Caco-2 (cell line): ENCODE data around the gene OVOL2. TPM values are rescaled to one million over a fixed set of nuclear protein-coding genes. Genes with fewer than 3 reads are reported as not detected.

Experiments used
- BruUV-seq: library from RNA; stranded (reverse); fragments of 400-500 nt; replicated peaks from 2 replicates; lab custom pipeline; 2021; lab: Mats Ljungman, UMichigan
- CTCF ChIA-PET: fragments of 300-600 bp; sonication (Branson Sonifier 250); formaldehyde crosslinking; loops from one replicate; lab custom pipeline; 2022; ENCODE audit warnings: antibody characterized with exemption; lab: Charles Lee
- POLR2A ChIA-PET: fragments of 300-600 bp; sonication (Branson Sonifier 250); formaldehyde crosslinking; loops from one replicate; lab custom pipeline; 2022; ENCODE audit warnings: antibody characterized with exemption; lab: Charles Lee
- DNase-seq, 2 experiments: peaks; one replicate each; pipeline versions ENCODE4 v3.0.0 to v3.0.0-alpha.2; 2020 to 2022
- H3K27me3 ChIP-seq: replicated peaks from 2 replicates; pipeline ENCODE4 v1.6.0; 2011; ENCODE audit warnings: low read length; ENCODE audit not compliant: control insufficient read depth, insufficient read depth
- H3K36me3 ChIP-seq: 2 replicates; pipeline ENCODE4 v1.5.1; 2011; ENCODE audit warnings: low read length; ENCODE audit not compliant: control insufficient read depth, insufficient read depth
- H3K4me1 ChIP-seq: fragments of 250-450 bp; sonication (Bioruptor Pico); 2 replicates; pipeline ENCODE4 v1.5.1; 2020; ENCODE audit warnings: mild to moderate bottlenecking
- H3K4me3 ChIP-seq: 2 replicates; pipeline ENCODE4 v1.5.1; 2011; ENCODE audit warnings: low read depth, mild to moderate bottlenecking, control low read depth, low read length
- H3K9me3 ChIP-seq: fragments of 250-450 bp; sonication (Bioruptor Pico); 2 replicates; pipeline ENCODE4 v1.5.1; 2020; ENCODE audit warnings: mild to moderate bottlenecking, moderate library complexity
- H3K27ac Mint-ChIP-seq: one replicate; pipeline ENCODE4 v1.8.0; 2022; ENCODE audit warnings: mixed read lengths; ENCODE audit not compliant: unreplicated experiment
- H3K27me3 Mint-ChIP-seq: one replicate; pipeline ENCODE4 v1.8.0; 2022; ENCODE audit warnings: mixed read lengths; ENCODE audit not compliant: insufficient read depth, unreplicated experiment
- H3K36me3 Mint-ChIP-seq: one replicate; pipeline ENCODE4 v1.8.0; 2022; ENCODE audit warnings: mild to moderate bottlenecking, mixed read lengths; ENCODE audit not compliant: insufficient read depth, unreplicated experiment
- H3K4me1 Mint-ChIP-seq: one replicate; pipeline ENCODE4 v1.8.0; 2022; ENCODE audit warnings: low read depth, mixed read lengths; ENCODE audit not compliant: unreplicated experiment
- H3K4me3 Mint-ChIP-seq: one replicate; pipeline ENCODE4 v1.8.0; 2022; ENCODE audit warnings: mild to moderate bottlenecking, moderate library complexity, mixed read lengths; ENCODE audit not compliant: unreplicated experiment
- H3K9me3 Mint-ChIP-seq: one replicate; pipeline ENCODE4 v1.8.0; 2022; ENCODE audit warnings: mixed read lengths; ENCODE audit not compliant: unreplicated experiment
- CTCF ChIP-seq, 2 experiments: fragments of 200-600 bp in 1 of 2; IDR thresholded peaks; 1 replicate in 1 of 2; 2 replicates in 1 of 2; pipeline versions ENCODE4 v1.5.1 to v1.8.0; 2011 to 2022; ENCODE audit warnings: antibody characterized with exemption in 1 of 2, control low read depth in 1 of 2, inconsistent platforms in 1 of 2, low read depth in 1 of 2, low read length in 1 of 2, mild to moderate bottlenecking in 1 of 2, moderate library complexity in 1 of 2; ENCODE audit not compliant: insufficient read depth in 1 of 2, severe bottlenecking in 1 of 2, unreplicated experiment in 1 of 2
- intact Hi-C: fragments of 100-400 bp; cut with micrococcal nuclease; formaldehyde crosslinking; loops from one replicate; pipeline ENCODE4 v1.10.0; 2022; ENCODE audit not compliant: unreplicated experiment
- total RNA-seq: library from RNA; stranded (reverse); gene quantifications from 2 replicates; pipeline ENCODE4 v1.2.3, GENCODE V29; 2022

The OVOL2 gene
- total RNA-seq, 1 experiment from 2014 or later, result 8.8 TPM

DNA sequence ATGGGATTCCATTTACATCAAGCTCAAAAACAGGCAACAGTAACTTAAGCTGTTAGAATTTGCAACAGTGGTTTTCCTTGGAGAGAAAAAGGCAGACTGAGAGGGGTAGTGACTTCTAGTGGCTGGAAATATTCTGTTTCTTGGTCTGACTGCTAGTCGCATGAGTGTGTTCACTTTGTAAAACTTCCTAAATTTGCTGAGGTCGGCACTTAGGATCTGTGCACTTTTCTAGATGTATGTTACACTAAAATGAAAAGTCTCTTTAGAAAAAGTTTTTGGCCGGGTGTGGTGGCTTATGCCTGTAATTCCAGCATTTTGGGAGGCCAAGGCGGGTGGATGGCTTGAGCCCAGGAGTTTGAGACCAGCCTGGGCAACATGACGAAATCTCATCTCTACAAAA, 18.7 kb downstream of the OVOL2 start:
- Histone ChIP-seq H3K4me1 (peaks cover 12% of the 10 kb centered on the region), H3K36me3 (peaks cover 3% of the 10 kb centered on the region; the same call in 1 of the 2 replicates), H3K4me3 (no peak overlapping the region), H3K27me3 (no peaks in the 10 kb centered on the region), H3K9me3 (0 out of 2 replicates have a peak, but pooled peaks cover 4% of the 10 kb centered on the region)
- no peak for DNase-seq
- no peak overlapping the region for H3K4me3 Mint-ChIP-seq
- H3K36me3 Mint-ChIP-seq, result peaks cover 12% of the 10 kb centered on the region
- H3K27me3 Mint-ChIP-seq, result no peaks in the 10 kb centered on the region
- intact Hi-C loops, result no loop called here
- TF ChIP-seq CTCF (IDR thresholded peaks at IDR 0.05; ENCODE audit: insufficient read depth in 1 of 2, low read depth in 1 of 2, low read length in 1 of 2, severe bottlenecking in 1 of 2, unreplicated experiment in 1 of 2), result no peak
- ChIA-PET CTCF (no interaction called here), POLR2A (no interaction called here)
- no peak overlapping the region for H3K27ac Mint-ChIP-seq
- no peaks in the 10 kb centered on the region for H3K9me3 Mint-ChIP-seq
- peaks cover 8% of the 10 kb centered on the region for H3K4me1 Mint-ChIP-seq
- BruUV-seq, result no TSS peak

DNA sequence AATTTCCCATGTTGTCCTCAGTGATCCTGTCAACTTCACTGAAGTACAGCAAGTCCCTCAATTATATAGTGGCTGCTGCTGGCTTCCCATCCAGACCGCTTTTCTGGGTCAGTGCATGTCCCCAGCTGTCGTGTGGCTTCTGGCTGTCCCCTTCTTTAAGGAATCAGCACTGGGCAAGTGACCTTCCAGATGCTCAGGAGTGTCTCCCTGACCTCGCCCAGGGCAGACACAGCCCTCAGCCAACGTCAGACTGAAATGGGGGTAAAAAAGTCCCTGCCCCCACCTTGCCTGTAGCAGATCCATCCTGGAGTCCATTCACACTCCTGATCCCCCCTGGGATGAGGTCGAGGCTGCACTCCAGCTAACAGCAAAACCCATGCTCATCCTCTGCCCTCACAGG, 23.7 kb downstream of the OVOL2 start:
- no TSS peak for BruUV-seq
- Mint-ChIP-seq H3K9me3 (no peaks in the 10 kb centered on the region), H3K4me1 (peaks cover 38% of the 10 kb centered on the region), H3K36me3 (peaks cover 7% of the 10 kb centered on the region), H3K27ac (peak overlapping the region; percentile 65), H3K27me3 (no peaks in the 10 kb centered on the region), H3K4me3 (no peak overlapping the region)
- no peaks in the 10 kb centered on the region for H3K27me3 ChIP-seq
- H3K36me3 ChIP-seq, result no peaks in the 10 kb centered on the region
- no peak for DNase-seq
- no peak for TF ChIP-seq CTCF (IDR thresholded peaks at IDR 0.05; ENCODE audit: insufficient read depth in 1 of 2, low read depth in 1 of 2, low read length in 1 of 2, severe bottlenecking in 1 of 2, unreplicated experiment in 1 of 2)
- no peak overlapping the region for H3K4me3 ChIP-seq
- CTCF ChIA-PET, result interaction anchor here (0.6 kb wide), 1 partner anchor 249 kb away, joined by 3 read pairs; no protein-coding TSS in a partner anchor
- H3K4me1 ChIP-seq, result peaks cover 58% of the 10 kb centered on the region
- POLR2A ChIA-PET, result no interaction called here
- intact Hi-C loops, result loop anchor here (5.0 kb wide), 1 partner anchor 67 kb away; the partner anchor contains the start of genes MGME1 and SNX5
- no peaks in the 10 kb centered on the region for H3K9me3 ChIP-seq

- intact Hi-C loops, result loop anchor here (2.0 to 5.0 kb wide), 4 partner anchors 14 to 66 kb away; partner anchors contain the start of genes MGME1 and SNX5
- Histone ChIP-seq H3K36me3 (no peaks in the 10 kb centered on the region), H3K27me3 (no peaks in the 10 kb centered on the region), H3K4me3 (no peak overlapping the region), H3K9me3 (no peaks in the 10 kb centered on the region), H3K4me1 (peaks cover 58% of the 10 kb centered on the region)
- H3K4me3 Mint-ChIP-seq, result peak overlapping the region; percentile 61
- peaks cover 7% of the 10 kb centered on the region for H3K36me3 Mint-ChIP-seq
- peak; percentile 85 to 96 for DNase-seq
- POLR2A ChIA-PET, result interaction anchor here (0.6 to 1.1 kb wide), 3 partner anchors 14 to 111 kb away, joined by 3 to 5 read pairs (median 4); no protein-coding TSS in a partner anchor
- H3K4me1 Mint-ChIP-seq, result peaks cover 38% of the 10 kb centered on the region
- CTCF ChIA-PET, result no interaction called here
- H3K27me3 Mint-ChIP-seq, result no peaks in the 10 kb centered on the region
- TF ChIP-seq CTCF (IDR thresholded peaks at IDR 0.05; ENCODE audit: insufficient read depth in 1 of 2, low read depth in 1 of 2, low read length in 1 of 2, severe bottlenecking in 1 of 2, unreplicated experiment in 1 of 2), result peak; percentile 43 to 45
- peak overlapping the region; percentile 88 for H3K27ac Mint-ChIP-seq
- TSS peak; percentile 38 for BruUV-seq
- no peaks in the 10 kb centered on the region for H3K9me3 Mint-ChIP-seq
Observed at GRCh38 chr20:18032977-18033892, 24.5 kb downstream of the OVOL2 start.
